ENCODE data around the gene PPP4R3A.
"Not testable (repeated sequence)": the region's sequence is repeated elsewhere in the genome, so short reads cannot be mapped to it uniquely, and the experiment has no call there.

Gene PPP4R3A

DNA sequence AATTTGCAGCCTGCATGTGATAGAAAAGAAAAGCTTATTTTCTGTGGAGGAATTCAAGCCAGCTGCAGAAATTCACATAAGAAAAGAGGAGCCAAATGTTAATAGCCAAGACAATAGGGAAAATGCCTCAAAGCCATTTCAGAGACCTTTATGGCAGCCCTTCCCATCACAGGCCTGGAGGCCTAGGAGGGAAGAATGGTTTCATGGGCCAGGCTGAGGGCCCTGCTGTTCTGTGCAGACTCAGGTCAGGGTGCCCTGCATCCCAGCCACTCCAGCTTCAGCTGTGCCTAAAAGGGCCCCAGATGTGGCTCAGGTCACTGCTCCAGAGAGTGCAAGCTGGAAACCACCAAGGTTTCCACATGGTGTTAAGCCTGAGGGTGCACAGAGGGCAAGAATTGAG, 71.3 kb downstream of the PPP4R3A start:
- DNase-seq (ENCODE audit: low spot score) = no peak

GRCh38 chr14:91436266-91436665, 73.8 kb downstream of the PPP4R3A start:
- DNase-seq (ENCODE audit: low spot score) = not testable (repeated sequence)

DNA sequence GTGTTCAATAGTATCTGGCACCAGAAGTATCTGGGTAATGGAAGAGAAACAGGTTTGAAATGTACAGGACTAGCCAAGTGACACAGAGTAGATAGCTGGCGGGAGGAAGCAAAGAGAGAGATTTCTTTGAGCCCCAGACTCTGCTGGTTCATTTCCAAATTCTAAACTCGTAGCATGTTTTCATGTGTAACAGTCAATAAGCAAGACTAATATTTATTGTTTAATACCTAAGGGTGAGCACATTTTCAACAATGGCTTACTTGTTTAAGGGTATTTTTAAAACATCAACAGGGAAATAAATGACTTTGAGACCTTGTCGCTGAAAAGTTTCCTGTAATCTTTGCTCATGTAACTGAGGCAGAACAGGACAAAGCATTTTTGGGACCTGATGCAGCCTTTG, 80.7 kb downstream of the PPP4R3A start:
- no peak for DNase-seq (ENCODE audit: low spot score)

- not testable (repeated sequence) for DNase-seq (ENCODE audit: low spot score)
Measured at GRCh38 chr14:91428931-91429330, 81.2 kb downstream of the PPP4R3A start.

GRCh38 chr14:91425531-91425944, 84.6 kb downstream of the PPP4R3A start:
- not testable (repeated sequence) for DNase-seq (ENCODE audit: low spot score)

DNA sequence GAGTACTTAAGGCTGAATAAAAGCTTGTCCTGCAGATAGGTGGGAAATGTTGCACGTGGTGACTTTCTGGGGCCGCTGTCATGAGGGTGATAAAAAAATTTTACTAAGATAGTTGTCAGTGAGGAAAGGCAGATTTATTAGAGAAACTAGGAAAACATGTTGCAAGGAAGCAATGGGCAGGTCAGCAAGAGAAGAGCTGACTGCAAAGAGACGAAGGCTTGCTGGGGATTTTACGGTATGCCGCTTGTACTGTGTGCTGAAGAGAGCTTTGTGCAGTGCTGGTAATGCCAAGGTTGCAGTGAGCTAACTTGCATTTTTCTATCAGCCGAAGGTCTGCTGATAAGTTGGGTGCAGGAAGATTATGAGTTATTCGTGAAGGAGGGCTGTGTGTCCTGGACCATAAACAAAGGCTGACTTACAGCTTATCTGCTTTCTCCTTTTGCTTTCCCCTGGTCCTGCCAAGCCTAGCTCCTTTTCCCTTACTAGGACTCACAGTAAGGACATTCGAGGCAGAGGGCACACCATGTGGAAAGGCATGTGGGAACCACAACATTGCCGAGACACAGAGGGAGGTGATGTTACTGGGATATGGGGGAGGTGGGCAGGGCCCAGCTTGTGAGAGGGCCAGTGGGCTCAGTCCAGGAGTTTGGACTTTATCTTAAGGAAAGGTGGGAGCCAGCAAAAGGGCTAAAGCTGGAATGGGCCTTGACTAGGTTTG, 85.1 kb downstream of the PPP4R3A start:
- no peak for DNase-seq (ENCODE audit: low spot score)

- no peak for DNase-seq (ENCODE audit: low spot score)
Measured at GRCh38 chr14:91420686-91421085, 89.4 kb downstream of the PPP4R3A start.

DNA sequence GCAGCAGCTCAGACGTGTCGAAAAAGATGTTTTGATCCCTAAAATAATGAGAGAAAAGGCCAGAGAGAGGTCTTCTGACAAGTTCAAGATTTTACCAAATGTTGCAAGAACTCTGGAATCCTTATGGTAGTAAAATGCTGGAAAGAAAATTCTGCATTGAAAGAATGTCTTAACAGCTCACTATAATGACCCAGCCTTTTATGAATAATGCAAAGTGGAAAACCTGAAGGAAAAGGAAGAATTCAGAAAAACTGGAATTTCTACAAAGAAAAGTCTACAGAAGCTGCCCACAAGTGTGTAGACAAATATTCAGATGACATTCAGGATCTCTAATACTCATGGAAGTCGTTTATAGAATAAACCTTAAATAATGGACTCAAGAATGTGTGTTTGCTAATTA, 90.7 kb downstream of the PPP4R3A start:
- DNase-seq (ENCODE audit: low spot score) = no peak

GRCh38 chr14:91419044-91419397, 91.1 kb downstream of the PPP4R3A start:
- DNase-seq (ENCODE audit: low spot score) = no peak

DNA sequence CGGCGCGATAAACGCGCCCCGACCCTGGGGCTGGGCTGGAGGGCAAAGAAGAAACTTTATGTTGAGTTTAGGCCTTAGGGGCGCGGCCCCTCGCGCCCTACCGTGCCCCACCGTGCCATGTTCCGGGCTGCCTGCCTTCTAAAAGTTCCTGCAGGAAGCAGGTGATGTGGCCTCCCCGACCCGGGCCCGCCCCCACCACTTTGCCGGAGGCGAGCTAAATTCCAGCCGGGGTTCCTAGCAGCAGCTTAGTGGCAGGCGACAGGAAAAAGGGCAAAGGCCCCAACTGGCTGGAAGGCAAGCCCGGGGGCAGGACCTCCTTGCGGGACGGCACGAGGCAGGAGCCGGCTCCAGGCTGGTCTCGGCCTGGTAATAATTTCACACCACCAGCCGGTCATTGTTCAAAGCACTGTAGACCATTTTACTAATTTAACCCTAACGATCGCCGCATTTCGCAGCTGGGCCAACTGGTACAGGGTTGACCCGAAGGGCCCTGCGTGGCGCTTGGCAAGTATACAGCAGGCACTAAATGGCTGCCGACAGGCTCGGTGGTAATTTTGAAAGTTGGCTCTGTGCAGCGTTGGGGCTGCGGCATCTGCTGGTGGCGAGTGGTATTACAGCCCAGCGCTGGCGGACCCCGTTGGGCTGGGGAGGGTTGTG, 91.6 kb downstream of the PPP4R3A start:
- peak; percentile 36 for DNase-seq (ENCODE audit: low spot score)

GRCh38 chr14:91417983-91418386, 92.1 kb downstream of the PPP4R3A start:
- no peak for DNase-seq (ENCODE audit: low spot score)

DNA sequence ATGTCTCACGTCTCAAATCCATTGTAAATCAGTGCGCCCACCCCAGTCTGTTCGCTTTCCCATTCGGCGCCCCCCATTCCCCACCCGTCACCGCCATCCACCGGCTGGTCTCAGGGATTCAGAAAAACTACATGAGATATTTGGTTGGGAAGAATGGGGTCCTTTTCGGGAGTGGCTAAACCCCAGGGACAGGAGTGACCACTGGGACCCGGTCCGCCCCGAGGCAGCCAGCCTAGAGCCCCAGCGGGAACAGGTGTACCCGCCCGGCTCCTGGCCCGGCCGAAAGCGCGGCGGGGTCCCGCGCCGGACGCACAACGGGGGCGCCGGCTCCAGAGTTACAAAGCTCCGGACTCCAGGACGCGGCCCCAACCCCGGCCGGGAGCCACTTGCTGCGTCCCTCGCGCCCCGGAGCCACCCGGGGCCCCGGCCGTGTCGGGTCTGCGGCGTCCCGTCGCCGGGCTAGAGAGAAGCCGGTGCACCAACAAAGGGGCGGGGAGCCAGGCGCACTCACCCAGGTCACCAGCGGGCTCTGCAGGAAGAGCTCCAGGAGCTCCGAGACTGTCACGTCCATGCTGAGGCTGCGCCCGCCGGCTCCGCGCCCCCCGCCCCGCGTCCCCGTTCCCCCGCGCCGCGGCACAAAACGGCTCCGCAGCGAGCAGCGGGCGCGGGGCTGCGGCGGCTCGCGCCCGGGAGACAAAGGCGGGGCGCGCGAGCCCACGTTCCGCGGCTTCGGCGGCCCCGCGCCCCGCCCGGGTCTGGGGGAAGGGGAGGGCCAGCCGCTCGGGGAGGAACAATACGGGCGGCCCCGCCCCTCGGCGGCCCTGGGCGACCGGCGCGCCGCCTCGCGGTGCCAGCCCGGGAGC, 92.8 kb downstream of the PPP4R3A start, which contains the start of gene CCDC88C:
CCDC88C (minus strand) TSS at position 701 of the 863 bp plus-strand sequence; CDS start at position 571, 130 bp downstream.
- peak; percentile 42 for DNase-seq (ENCODE audit: low spot score)

- no peak for DNase-seq (ENCODE audit: low spot score)
Measured at GRCh38 chr14:91416744-91417119, 93.4 kb downstream of the PPP4R3A start.

GRCh38 chr14:91415794-91416743, 94.0 kb downstream of the PPP4R3A start:
- no peak for DNase-seq (ENCODE audit: low spot score)

GRCh38 chr14:91414475-91414833, 95.7 kb downstream of the PPP4R3A start:
- DNase-seq (ENCODE audit: low spot score) = no peak

- no peak for DNase-seq (ENCODE audit: low spot score)
Measured at GRCh38 chr14:91413547-91414474, 96.3 kb downstream of the PPP4R3A start.

DNA sequence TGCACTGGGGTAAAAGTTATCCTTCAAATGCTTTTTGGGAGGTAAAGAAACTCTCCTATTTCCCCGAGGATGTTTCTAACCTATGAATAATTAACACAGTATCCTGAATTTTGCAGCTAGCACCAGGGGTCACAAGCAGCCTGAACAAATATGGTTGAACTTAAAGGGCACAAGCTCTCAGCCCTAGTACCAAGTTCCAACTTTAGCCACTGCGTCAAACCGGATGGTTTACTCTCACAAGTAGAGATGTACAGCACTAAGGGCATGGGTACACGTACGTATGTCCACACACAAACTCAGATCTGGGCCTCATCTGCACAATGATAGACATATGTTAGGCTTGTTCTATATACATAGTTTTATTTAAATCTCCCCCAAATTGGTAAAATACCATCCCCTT, 97.2 kb downstream of the PPP4R3A start:
- DNase-seq (ENCODE audit: low spot score) = no peak

GRCh38 chr14:91410771-91411536, 99.2 kb downstream of the PPP4R3A start:
- DNase-seq (ENCODE audit: low spot score) = no peak

DNA sequence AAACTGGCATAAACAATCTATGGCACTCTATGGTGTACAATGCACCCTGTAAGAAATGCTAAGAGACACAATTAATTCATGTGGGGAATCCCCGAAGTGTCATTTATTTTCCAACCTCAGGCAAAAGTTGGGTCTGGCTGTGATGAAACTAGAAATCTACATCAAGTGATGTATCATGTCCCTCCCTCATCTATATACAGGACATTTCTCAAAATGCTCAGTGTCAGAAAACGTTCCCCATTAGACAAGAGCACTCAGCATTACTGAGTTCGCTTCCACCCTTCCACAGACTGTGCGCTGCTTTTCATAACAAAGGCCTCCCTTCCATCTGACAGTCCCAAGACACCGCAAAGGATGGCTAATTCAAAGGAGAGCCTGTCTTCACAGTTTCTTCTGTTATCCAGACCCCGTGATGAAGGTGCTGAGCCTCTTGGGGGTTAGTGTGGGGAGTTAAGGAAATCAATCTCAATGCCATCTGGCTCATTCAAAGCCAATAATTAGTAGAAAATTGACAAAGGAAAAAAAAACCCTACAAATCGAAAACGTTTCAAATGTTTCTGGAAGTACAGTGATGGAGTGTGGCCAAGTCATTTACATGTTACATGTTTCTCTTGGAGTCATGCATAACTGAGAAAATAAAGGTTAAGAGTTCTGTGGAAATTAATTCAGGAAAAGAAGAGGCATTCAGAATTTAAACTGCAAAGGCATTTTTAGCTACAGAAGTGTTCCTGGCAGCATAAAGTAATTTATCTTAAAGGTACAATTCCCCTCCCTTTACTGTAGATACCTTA, 100.0 kb downstream of the PPP4R3A start:
- no peak for DNase-seq (ENCODE audit: low spot score)
